Adipocyte (in vitro differentiated cells): ENCODE data around the gene DHRS2.
"Not testable (repeated sequence)": the region's sequence is repeated elsewhere in the genome, so short reads cannot be mapped to it uniquely, and the experiment has no call there.

ENCODE experiments used
- DNase-seq: peaks from one replicate; pipeline ENCODE4 v3.0.0-alpha.2; 2015; ENCODE audit warnings: low read depth
- H3K27me3 ChIP-seq: replicated peaks from 2 replicates; pipeline ENCODE4 v1.7.0; 2013; ENCODE audit warnings: mild to moderate bottlenecking, low read length, moderate library complexity; ENCODE audit not compliant: control insufficient read depth, insufficient read depth
- H3K36me3 ChIP-seq: 2 replicates; pipeline ENCODE4 v1.7.0; 2013; ENCODE audit warnings: low read length, mild to moderate bottlenecking, moderate library complexity; ENCODE audit not compliant: control insufficient read depth, insufficient read depth, severe bottlenecking
- H3K4me1 ChIP-seq: 2 replicates; pipeline ENCODE4 v1.7.0; 2013; ENCODE audit warnings: mild to moderate bottlenecking, low read length, moderate library complexity; ENCODE audit not compliant: control insufficient read depth, insufficient read depth
- H3K4me3 ChIP-seq: 2 replicates; pipeline ENCODE4 v1.7.0; 2013; ENCODE audit warnings: mild to moderate bottlenecking, low read length, moderate library complexity
- H3K9ac ChIP-seq: 2 replicates; pipeline ENCODE4 v1.7.0; 2013; ENCODE audit warnings: mild to moderate bottlenecking, low read length, moderate library complexity
- H3K9me3 ChIP-seq: 2 replicates; pipeline ENCODE4 v1.7.0; 2013; ENCODE audit warnings: mild to moderate bottlenecking, low read length, moderate library complexity; ENCODE audit not compliant: control insufficient read depth

DHRS2 gene

GRCh38 chr14:23637655-23638413 is 1.7 kb downstream of the DHRS2 start:
- H3K36me3 ChIP-seq, DNase-seq, H3K9me3 ChIP-seq, H3K4me3 ChIP-seq, H3K27me3 ChIP-seq, H3K9ac ChIP-seq: not testable (repeated sequence)
- H3K4me1 ChIP-seq = peaks cover 27% of the 10 kb centered on the region

GRCh38 chr14:23638414-23639047 is 2.4 kb downstream of the DHRS2 start:
- no peaks in the 10 kb centered on the region for H3K36me3 ChIP-seq
- H3K9me3 ChIP-seq = no peaks in the 10 kb centered on the region
- H3K4me3 ChIP-seq = no peak overlapping the region
- H3K4me1 ChIP-seq = peaks cover 23% of the 10 kb centered on the region
- no peak for DNase-seq
- H3K9ac ChIP-seq = no peak overlapping the region
- no peaks in the 10 kb centered on the region for H3K27me3 ChIP-seq

DNA sequence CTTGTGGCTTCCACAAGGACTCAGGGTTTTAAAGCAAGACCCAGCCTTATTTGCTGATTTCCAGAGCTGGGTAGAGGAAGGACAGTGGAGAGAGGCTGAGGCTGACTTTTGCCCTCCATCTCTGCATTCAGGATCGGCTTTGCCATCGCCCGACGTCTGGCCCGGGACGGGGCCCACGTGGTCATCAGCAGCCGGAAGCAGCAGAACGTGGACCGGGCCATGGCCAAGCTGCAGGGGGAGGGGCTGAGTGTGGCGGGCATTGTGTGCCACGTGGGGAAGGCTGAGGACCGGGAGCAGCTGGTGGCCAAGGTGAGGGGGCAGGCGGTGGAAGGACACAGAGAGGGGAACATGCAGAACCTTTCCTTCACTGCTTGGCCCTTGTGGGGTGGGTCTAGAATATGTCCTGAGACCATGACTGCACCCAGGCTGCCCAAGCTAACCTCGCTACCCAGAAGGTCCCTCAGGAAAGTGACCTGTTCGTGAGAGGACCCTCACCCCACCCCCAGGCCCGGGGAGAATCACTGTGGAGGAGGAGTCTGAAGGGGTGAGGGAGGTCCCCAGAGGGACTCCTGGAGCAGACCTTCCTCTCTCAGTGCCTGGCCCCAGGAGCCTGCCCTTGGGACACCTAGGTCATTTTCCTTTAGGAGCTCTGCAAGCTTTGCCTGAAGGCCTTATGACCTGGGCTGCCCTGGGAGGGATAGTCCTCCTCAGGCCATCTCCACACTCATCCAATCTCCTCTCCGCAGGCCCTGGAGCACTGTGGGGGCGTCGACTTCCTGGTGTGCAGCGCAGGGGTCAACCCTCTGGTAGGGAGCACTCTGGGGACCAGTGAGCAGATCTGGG is 3.1 kb downstream of the DHRS2 start:
- peaks cover 22% of the 10 kb centered on the region for H3K4me1 ChIP-seq
- no peak overlapping the region for H3K4me3 ChIP-seq
- no peaks in the 10 kb centered on the region for H3K9me3 ChIP-seq
- no peak overlapping the region for H3K9ac ChIP-seq
- H3K27me3 ChIP-seq = no peaks in the 10 kb centered on the region
- DNase-seq = no peak
- no peaks in the 10 kb centered on the region for H3K36me3 ChIP-seq

DNA sequence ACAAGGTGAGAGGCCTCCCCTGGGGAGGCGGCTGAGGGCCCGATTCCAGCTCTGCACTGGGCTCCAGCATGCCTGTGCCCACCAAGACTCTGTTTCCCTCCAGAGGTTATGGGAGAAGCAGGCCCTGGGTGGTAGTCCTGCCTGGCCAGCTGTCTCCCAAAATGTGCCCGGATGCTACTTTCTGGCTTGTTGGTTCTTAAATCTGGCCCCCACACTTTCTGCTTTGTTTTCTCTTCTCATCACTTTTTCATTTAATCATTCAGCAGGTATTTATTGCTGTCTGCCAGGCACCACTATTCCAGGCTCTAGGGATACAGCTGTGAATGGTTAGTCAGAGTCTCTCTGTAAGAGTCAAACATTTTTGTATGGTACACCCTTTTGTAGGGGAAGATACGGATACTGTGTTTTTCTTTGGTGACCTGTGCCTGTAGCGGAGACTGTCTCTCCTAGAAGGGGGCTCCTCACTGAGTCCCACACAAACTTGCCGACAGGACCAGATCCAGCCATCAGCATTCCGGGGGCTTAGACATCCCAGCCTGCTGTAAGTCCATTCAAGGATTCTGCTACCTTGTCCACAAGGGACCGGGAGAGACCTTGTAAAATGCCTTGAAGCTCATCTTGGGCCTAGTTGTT is 3.8 kb downstream of the DHRS2 start:
- peaks cover 22% of the 10 kb centered on the region for H3K4me1 ChIP-seq
- H3K4me3 ChIP-seq = peak overlapping the region; percentile 47
- H3K9me3 ChIP-seq = no peaks in the 10 kb centered on the region
- no peaks in the 10 kb centered on the region for H3K36me3 ChIP-seq
- peak overlapping the region; percentile 55 for H3K9ac ChIP-seq
- DNase-seq = peak; percentile 6
- no peaks in the 10 kb centered on the region for H3K27me3 ChIP-seq

- H3K4me1 ChIP-seq = peaks cover 22% of the 10 kb centered on the region
- H3K4me3 ChIP-seq = peak overlapping the region; percentile 47
- H3K9ac ChIP-seq = peak overlapping the region; percentile 55
- no peaks in the 10 kb centered on the region for H3K27me3 ChIP-seq
- H3K36me3 ChIP-seq = no peaks in the 10 kb centered on the region
- DNase-seq = peak; percentile 70
- no peaks in the 10 kb centered on the region for H3K9me3 ChIP-seq
Observed at GRCh38 chr14:23640524-23641141, 4.5 kb downstream of the DHRS2 start.

- Histone ChIP-seq H3K27me3 (no peaks in the 10 kb centered on the region), H3K9me3 (no peaks in the 10 kb centered on the region), H3K4me1 (peaks cover 22% of the 10 kb centered on the region), H3K36me3 (no peaks in the 10 kb centered on the region), H3K9ac (no peak overlapping the region), H3K4me3 (no peak overlapping the region)
- DNase-seq = no peak
Observed at GRCh38 chr14:23641180-23641914, 5.2 kb downstream of the DHRS2 start.

- Histone ChIP-seq H3K4me3 (no peak overlapping the region), H3K9me3 (no peaks in the 10 kb centered on the region), H3K27me3 (no peaks in the 10 kb centered on the region), H3K9ac (no peak overlapping the region), H3K36me3 (no peaks in the 10 kb centered on the region), H3K4me1 (peaks cover 23% of the 10 kb centered on the region)
- DNase-seq = no peak
Observed at GRCh38 chr14:23641915-23642588, 5.9 kb downstream of the DHRS2 start.

- Histone ChIP-seq H3K36me3 (no peaks in the 10 kb centered on the region), H3K4me1 (peaks cover 32% of the 10 kb centered on the region), H3K9me3 (no peaks in the 10 kb centered on the region), H3K9ac (no peak overlapping the region), H3K4me3 (no peak overlapping the region), H3K27me3 (no peaks in the 10 kb centered on the region)
- DNase-seq = no peak
Observed at GRCh38 chr14:23643533-23644194, 7.5 kb downstream of the DHRS2 start.

DNA sequence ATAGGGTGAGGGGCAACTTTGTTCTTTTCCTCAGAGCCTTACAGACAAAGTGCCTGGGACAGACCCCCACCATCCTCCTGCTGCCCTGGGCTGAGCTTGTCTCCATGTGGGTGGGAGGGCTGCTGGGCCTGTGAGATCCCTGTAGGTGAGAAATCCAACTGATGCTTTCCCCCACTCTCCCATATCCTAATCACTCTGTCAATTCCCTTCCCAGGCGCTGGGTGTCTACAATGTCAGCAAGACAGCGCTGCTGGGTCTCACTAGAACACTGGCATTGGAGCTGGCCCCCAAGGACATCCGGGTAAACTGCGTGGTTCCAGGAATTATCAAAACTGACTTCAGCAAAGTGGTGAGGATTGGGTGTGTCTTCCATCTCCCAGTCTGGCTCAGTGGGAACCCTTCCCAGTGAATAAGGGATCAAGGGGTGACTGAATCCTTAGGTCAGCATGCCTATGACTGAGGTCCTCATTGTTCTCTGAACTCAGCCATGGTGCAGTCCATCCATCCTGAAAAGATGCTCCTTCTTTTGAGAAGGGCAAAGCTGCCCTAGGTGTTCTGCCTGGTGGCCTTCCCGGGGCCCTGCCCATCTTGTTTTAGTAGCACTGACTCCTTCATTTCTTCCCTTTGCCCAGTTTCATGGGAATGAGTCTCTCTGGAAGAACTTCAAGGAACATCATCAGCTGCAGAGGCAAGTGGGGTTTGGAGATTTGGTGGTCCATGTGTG is 8.2 kb downstream of the DHRS2 start:
- H3K4me3 ChIP-seq = no peak overlapping the region
- H3K9ac ChIP-seq = no peak overlapping the region
- no peak for DNase-seq
- no peaks in the 10 kb centered on the region for H3K9me3 ChIP-seq
- H3K27me3 ChIP-seq = no peaks in the 10 kb centered on the region
- H3K36me3 ChIP-seq = no peaks in the 10 kb centered on the region
- peaks cover 32% of the 10 kb centered on the region for H3K4me1 ChIP-seq
